Mesothelial cell of epicardium (in vitro differentiated cells): ENCODE data around the gene RUNX2. TPM values are rescaled to one million over a fixed set of nuclear protein-coding genes. Genes with fewer than 3 reads are reported as not detected.

Experiments used
- DNase-seq, 2 experiments: peaks; one replicate each; pipeline ENCODE4 v3.0.0; 2021; ENCODE audit warnings: low spot score in 2 of 2; ENCODE audit not compliant: unreplicated experiment in 2 of 2
- H3K27ac Mint-ChIP-seq: 2 replicates; pipeline ENCODE4 v1.8.0; 2021; ENCODE audit warnings: mixed read lengths
- H3K27me3 Mint-ChIP-seq: 2 replicates; pipeline ENCODE4 v1.8.0; 2021; ENCODE audit warnings: low read depth, mixed read lengths
- H3K36me3 Mint-ChIP-seq: 2 replicates; pipeline ENCODE4 v1.8.0; 2021; ENCODE audit warnings: mixed read lengths
- H3K4me1 Mint-ChIP-seq: 2 replicates; pipeline ENCODE4 v1.8.0; 2021; ENCODE audit warnings: mixed read lengths
- H3K4me3 Mint-ChIP-seq: 2 replicates; pipeline ENCODE4 v1.8.0; 2021; ENCODE audit warnings: mild to moderate bottlenecking, moderate library complexity, mixed read lengths
- H3K9me3 Mint-ChIP-seq: 2 replicates; pipeline ENCODE4 v1.8.0; 2021; ENCODE audit warnings: mixed read lengths
- total RNA-seq: library from RNA; stranded (reverse); gene quantifications from 3 replicates; pipeline ENCODE4 v1.2.1, GENCODE V29; 2021
- TF ChIP-seq, protein P1 (sequence below): fragments of 200-600 bp; sonication (generic); IDR thresholded peaks from one replicate; pipeline ENCODE4 v1.5.0; 2021; ENCODE audit warnings: antibody characterized with exemption; ENCODE audit not compliant: unreplicated experiment

The RUNX2 gene
- total RNA-seq, 1 donor from 2014 or later: 4.4 TPM

DNA sequence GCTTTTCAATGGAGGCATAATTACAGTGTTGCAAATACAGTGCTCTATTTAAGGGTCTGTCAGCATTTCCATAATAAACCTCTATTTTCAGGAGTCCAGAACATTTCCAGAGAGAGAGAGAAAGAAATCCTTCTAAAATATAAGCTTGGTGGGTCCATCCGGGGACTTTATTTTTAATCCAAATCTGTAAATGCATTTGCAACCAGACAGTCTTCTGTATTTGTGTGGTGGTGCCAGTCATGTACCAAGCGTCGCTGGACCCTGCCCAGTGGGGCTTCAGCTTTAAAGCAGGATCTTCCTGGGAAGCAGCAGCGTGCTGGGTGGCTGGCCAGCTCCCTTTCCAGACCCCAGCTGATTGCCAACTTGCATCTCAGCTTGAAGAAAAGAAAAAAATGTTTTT lies 306.1 kb downstream of the RUNX2 start:
- Mint-ChIP-seq H3K4me1 (peaks cover 21% of the 10 kb centered on the region), H3K4me3 (no peak overlapping the region), H3K27me3 (no peaks in the 10 kb centered on the region), H3K36me3 (no peaks in the 10 kb centered on the region), H3K9me3 (no peaks in the 10 kb centered on the region), H3K27ac (no peak overlapping the region)
- no peak for DNase-seq
- TF ChIP-seq, protein P1, sequence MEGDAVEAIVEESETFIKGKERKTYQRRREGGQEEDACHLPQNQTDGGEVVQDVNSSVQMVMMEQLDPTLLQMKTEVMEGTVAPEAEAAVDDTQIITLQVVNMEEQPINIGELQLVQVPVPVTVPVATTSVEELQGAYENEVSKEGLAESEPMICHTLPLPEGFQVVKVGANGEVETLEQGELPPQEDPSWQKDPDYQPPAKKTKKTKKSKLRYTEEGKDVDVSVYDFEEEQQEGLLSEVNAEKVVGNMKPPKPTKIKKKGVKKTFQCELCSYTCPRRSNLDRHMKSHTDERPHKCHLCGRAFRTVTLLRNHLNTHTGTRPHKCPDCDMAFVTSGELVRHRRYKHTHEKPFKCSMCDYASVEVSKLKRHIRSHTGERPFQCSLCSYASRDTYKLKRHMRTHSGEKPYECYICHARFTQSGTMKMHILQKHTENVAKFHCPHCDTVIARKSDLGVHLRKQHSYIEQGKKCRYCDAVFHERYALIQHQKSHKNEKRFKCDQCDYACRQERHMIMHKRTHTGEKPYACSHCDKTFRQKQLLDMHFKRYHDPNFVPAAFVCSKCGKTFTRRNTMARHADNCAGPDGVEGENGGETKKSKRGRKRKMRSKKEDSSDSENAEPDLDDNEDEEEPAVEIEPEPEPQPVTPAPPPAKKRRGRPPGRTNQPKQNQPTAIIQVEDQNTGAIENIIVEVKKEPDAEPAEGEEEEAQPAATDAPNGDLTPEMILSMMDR: no peak

DNA sequence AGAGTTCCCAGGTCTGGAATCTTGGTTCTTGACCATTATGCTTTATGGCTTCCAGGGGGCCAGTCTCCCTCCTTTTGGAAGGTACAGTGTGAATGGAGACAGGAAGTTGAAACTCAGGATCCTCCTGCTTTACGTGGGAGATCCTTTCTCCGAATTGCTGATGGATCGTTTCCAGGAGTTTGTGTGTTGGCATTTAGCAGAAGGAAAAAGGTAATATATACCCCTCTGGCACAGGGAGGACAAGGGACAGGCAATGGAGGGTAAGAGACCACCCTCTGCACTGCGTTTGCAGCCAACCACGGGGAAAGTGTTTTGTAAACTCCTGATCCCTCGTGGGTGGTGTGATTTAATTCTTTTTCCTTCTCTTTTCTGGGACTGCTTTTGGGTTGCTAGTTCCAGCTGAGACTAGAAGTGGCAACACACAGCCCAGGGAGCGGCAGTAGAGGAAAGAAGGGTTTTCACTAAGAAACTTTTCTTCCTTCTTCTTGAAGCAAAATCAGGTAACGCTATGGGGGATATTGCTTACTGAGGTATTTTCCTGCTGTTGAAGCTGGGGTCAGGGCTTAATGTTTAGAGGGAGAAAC lies 307.2 kb downstream of the RUNX2 start:
- TF ChIP-seq, protein P1: no peak
- H3K27me3 Mint-ChIP-seq: no peaks in the 10 kb centered on the region

DNA sequence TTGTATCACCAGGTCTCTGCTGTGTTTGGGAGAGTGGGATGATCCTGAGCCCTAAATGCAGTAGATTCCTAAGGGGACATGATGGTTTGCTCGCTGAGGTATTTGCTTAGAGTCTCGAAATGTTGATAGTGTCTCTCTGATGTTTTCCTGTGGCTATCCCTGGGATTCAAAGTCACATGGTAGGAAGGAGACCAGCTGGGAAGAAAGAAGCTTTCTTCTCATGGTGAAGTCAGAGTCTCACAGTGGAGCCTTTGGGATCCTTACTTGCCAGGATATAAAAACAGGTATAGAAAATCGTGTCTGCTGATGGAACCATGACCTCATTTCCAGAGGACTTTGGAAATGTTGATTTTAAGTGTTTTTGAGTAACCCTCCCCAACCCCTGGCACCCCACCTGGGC lies 308.9 kb downstream of the RUNX2 start:
- no peaks in the 10 kb centered on the region for H3K9me3 Mint-ChIP-seq
- TF ChIP-seq, protein P1: no peak
- no peak overlapping the region for H3K4me3 Mint-ChIP-seq
- no peak for DNase-seq
- no peak overlapping the region for H3K27ac Mint-ChIP-seq
- H3K36me3 Mint-ChIP-seq: no peaks in the 10 kb centered on the region
- peaks cover 37% of the 10 kb centered on the region for H3K4me1 Mint-ChIP-seq
- peaks cover 6% of the 10 kb centered on the region for H3K27me3 Mint-ChIP-seq

More for the DNA sequence above, 307.2 kb downstream of the RUNX2 start:
- Mint-ChIP-seq H3K4me3 (no peak overlapping the region), H3K4me1 (peaks cover 29% of the 10 kb centered on the region), H3K9me3 (no peaks in the 10 kb centered on the region), H3K27ac (no peak overlapping the region), H3K36me3 (no peaks in the 10 kb centered on the region)
- no peak for DNase-seq

DNA sequence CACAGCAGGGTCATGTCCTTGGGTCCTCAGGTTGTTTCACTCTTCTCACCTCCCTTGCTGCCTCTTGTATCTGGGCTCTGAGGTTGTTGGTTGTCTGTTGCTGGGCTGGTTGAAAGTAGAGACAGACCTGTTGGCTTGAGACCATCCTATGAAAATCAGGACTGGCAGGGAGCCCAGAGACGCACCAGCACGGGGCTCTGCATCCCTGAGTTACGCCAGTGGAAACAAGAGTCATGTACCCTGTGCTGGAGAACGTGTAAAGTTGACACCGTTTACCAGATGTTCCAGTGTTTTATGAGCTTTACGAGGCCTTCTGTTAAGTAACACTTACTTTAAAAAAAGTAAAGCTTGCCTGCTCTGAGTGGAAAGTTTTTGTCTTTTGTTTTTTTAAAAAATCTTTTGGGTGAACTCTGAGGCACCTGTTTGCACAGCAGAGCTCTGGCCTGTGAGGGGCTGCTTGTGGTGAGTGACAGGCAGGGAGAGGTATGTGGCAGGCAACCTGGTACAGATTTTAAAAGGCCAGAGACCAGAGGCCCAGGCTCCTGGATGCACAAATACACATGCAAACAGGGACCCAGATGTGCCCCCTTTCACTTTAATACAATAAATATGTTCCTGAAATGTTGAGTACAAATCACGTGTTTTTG lies 309.6 kb downstream of the RUNX2 start:
- TF ChIP-seq, protein P1: no peak
- Mint-ChIP-seq H3K27me3 (peaks cover 6% of the 10 kb centered on the region), H3K4me1 (peaks cover 33% of the 10 kb centered on the region), H3K4me3 (no peak overlapping the region), H3K27ac (no peak overlapping the region), H3K9me3 (no peaks in the 10 kb centered on the region), H3K36me3 (no peaks in the 10 kb centered on the region)
- no peak for DNase-seq

DNA sequence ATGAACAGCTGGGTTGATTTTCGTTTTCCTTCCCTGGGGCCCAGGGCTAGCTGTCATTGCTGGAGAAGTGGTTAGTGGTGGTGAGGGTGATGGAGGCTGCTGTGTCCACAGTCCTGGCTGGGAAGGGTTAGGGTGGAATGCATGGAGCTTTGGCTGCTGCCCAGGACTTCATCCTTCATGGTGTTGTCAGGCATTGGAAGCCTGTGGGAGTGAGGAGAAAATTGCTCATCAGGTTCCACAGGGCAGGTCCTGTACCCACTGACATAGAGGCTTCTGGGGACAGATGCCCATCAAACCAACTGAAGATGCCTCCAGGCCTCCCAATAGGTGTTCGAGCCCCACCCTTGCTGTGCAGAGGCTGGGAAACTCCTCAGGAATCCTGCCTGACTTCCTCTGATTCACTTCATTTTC lies 312.0 kb downstream of the RUNX2 start:
- Mint-ChIP-seq H3K27ac (no peak overlapping the region), H3K27me3 (peaks cover 23% of the 10 kb centered on the region), H3K4me1 (peaks cover 32% of the 10 kb centered on the region), H3K4me3 (no peak overlapping the region), H3K36me3 (no peaks in the 10 kb centered on the region), H3K9me3 (no peaks in the 10 kb centered on the region)
- TF ChIP-seq, protein P1: no peak
- DNase-seq: no peak
